GM18519 (cell line): ENCODE results near the gene MGAT3.

ENCODE experiments used
- ATAC-seq: cut with Tn5 transposase; IDR thresholded peaks from one replicate; pipeline ENCODE4 v1.9.1; 2021; ENCODE audit warnings: mild to moderate bottlenecking, moderate library complexity; ENCODE audit not compliant: unreplicated experiment, low FRiP score

MGAT3 gene

DNA sequence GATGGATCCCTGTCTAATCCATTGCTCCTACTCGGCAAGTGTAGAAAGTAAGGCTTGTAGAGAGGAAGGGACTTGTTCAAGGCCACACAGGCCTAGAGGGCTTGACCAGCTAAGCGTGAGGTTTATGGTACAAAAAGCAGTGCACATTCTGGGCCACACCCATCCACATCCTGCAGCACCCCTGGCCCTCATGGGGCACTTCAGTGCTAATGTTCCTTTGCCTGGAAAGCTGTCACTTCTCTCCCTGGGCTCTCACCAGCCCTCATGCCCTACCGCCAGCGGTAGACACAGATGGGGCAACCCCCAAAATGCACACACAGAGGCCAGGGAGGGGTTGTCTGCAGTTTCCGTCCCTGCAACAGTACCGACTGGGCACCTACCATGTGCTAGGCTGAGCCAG lies 7.1 kb upstream of the MGAT3 start:
- no peak for ATAC-seq

DNA sequence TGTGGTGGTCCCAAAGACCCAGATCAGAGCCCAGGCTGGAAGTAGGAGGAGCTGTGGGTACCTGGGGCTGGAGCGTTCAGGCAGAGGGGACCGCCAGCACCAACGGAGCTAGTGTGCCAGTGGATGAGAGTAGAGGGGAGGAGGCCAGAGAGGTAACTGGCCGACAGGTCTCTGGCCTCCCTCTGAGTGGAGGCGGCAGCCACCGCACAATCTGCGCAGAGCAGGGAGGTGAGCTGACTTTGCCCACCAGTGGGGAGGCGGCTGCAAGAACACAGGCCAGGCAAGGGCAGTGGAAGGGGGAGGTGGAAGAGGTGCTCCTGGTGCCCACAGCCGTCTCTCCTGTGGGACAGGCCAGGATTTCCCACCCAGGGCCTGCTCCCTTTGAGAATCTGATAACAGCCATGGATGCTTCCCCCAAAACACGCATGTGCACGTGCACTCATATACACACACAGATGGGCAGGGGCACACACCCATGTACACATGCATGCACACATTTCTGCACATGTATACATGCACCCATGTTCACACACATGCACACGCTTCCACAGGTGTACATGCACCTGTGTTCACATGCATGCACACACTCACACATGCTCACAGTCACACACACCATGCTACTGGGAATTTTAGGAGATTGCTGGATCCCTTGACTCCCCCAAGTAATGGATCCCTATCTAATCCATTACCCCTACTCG lies 6.4 kb upstream of the MGAT3 start:
- ATAC-seq = no peak

DNA sequence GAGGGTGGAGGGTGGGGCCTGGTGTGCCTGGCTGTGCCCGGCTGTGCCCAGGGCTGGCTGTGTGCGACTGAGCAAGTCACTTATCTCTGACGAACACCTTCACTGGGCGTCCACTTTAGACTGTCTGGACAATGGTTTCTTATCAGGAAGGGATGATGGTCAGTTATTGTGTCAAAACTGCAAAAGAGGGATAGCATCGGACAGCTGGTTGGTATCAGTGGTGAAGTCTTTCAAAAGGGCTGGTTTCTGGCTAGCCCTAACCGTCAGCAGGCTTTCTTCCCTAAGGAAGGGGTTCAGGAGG lies 4.1 kb upstream of the MGAT3 start:
- ATAC-seq = no peak

DNA sequence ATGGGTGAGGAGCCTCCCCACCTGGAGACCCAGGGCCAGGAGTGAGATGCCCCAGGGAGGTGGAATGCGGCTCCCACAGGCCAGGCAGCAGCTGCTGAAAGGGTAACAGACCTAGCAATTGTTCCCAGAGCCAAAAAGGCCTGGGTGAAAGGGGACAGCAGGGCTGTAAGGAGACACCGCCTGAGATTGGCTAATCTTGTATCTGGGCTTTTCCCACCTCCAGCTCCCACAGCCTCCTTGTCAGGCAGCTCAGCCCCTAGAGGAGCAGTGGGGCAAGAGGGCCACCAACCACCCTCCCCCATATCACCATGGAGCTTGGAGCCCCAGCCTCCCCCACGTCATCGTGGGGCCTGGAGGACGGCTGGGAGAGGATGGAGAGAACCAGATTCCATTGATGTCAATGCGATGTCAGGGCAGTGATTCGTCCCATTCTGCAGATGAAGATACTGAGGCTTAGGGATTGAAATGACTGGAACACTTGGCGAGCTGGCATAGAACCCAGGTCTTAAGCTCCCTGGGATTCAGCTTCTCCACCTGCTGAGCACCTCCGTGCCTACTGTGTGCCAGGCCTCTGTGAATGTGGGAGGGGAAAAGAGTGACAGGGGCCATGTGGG lies 2.9 kb upstream of the MGAT3 start:
- no peak for ATAC-seq

DNA sequence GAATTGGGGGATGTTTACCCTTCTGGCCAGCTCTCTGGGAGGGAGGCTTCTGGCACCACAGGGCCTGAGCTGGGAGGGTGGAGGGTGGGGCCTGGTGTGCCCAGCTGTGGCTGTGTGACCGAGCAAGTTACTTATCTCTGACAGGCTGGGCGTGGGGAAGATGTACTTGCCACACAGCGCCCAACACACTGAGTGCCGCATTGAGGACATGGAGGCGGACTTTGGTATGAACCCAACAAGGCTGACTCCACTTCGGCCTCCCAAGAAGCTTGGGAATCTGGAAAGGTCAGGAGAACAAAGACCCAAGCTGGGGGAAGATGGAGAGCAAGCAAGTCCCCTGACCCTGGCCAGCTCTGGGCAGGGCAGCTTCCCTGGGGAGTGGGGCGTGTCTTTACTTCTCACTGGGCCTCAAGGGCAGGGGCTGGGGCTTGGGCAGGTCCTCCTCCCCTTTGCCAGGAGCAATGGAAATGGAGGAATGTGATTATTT lies 2.4 kb upstream of the MGAT3 start:
- ATAC-seq = no peak

DNA sequence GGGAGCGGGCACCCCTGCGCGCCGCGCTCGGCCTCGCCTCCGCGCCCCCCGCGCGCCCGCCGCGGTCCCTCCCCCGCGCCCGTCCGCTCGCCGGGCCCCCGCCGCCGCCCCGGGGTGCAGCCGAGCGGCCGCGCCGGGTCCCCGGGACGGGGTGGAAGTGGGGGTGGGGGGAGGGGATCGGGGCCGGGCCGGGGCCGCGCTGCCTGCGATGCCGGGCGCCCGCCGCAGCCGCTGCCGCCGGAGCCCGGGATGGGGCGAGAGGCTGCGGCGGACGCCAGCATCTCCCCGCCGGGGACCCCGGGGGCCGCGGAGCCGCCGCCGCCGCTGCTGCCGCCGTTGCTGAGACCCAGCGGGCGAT lies 365 bp downstream of the MGAT3 start:
- ATAC-seq = no peak

DNA sequence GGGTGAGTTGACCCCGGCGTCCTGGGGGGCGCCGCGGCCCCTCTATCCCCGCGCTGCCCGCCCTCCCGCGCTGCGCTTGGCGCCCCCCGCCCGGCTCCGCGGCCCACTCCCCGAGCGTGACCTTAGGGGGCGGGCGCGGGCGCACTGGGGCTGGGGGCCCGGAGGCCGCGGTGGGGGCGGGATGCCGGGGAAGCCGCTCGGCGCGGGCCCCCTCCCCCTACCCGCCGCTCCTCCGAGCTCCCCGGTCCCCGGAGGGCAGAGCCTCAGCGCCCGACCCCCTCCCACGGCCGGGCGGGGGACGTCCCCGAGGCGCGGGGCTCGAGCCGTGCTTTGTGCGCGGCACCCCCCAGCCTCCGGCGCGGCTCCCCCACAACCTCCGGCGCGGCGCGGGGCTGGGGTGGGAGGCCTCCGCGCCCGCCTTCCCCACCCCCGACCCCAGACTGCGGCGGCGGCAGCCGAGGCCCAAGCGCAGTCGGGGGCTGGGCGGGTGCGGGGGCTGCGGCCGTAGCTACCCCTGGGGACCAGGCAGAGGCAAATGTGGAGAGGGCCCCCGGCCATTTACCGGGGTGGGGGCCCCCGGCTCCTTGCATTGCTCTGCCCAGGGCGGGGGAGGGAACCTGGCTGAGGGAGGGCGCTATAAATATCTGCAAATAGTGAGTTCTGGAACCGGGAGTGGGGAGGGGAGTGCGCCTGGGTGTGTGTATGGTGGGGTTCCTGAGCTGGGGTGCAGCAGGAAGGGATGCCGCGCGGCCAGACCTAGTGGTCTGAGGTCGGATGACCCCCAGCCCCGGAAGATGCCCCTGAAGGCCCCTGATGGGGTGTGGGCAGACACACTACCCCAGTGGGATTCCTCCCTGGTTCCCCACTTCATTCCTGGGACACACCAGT lies 988 bp downstream of the MGAT3 start:
- no peak for ATAC-seq

DNA sequence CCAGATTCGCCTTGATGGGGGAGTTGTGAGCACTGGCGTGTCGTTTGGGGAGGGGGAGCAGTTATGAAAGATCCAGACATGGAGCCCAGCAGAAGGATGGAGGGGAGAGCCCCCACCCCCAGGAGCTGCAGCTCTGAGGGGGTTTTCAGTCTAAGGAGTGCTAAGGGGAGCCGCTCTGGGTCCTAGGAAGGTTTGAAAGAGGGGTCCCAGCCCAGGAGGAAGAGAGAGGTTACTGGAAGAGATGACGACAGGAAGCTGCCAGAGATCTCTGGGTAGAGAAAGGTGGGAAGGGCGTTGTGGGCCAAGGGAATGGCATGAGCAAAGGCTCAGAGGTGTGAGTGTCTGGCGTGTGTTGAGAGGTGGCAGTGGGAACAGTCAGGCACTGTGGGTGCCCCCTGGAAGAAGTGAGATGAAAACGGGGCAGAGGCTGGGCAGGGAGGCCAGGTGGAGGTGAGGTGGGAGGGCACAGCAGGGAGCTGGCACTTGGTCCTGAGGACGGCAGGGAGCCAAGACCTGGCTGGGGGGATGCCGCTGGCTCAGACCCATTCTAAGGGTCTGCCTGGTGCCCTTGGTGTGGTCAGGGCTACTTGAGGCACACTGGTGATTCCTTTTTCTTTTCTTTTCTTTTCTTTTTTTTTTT lies 1.8 kb downstream of the MGAT3 start:
- no peak for ATAC-seq

DNA sequence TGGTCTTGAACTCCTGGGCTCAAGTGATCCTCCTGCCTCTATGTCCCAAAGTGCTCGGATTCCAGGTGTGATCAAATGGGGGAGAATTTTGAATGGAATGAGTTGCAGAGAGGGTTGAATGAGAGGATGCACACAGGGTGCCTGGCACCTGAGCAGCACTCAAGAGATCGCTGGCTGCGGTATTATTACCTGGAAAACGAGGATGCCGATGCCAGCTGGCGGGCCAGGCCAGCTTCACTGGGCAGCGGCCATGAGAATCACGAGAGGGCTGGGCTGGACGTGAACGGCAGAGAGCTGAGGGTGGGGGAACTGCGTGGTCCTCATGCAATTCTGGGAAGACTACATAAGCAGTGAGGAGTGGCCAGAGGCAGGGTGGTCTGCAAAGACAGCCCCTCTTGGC lies 2.9 kb downstream of the MGAT3 start:
- ATAC-seq = no peak

DNA sequence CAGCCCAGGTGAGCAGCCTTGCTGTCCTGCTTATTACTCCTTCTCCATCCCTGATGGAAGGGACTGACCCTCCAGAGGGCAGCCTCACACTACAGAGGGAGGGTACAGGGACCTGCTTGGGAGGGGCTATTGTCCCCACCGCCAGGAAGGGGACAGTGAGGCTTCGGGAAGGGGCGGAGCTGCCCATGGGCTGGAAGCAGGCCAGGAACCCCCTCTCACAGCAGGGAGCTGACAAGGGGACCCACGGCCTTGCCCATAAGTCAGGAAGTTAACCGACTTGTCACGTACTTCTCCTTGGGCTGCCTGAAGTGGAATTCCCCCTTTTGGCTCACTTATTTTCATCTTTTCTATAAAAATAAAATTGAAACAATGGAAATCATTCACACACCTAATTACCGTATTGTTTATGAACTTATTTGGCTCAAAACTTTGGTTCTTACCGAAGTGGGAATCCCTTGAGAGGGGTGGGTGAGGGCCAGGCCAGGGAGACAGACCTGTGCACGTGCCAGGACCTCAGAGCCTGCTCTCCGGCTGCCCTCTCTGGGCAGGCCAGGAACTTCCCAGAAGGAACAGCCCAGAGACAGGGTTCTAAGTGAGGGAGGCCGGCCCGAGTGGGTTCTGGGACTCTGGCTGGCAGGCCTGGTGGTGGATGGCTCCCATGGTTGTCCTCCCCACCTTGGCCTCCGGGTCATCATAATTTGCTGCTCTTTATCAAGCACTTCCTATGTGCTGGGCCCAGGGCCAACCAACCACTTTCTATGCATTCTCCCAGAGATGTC lies 5.8 kb downstream of the MGAT3 start:
- ATAC-seq = no peak

DNA sequence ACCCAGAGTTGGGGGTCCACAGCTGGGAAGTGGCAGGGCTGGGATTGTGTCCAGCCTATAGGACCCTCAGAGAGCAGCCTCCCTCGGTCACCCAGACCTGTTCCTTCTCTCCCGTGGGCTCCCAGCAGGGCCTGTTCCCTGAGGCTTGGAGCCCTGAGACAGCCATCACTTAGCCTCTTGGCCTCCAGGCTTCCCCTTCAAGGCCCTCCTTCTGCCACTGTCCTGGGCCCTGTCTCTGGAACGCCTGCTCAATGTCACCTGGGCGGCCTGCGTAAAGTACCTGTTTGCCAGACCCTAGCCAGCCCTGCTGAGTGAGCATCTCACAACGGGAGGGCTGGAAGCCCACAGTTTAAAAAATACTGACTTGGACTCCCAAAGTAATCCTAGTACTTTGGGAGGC lies 6.5 kb downstream of the MGAT3 start:
- ATAC-seq = no peak

DNA sequence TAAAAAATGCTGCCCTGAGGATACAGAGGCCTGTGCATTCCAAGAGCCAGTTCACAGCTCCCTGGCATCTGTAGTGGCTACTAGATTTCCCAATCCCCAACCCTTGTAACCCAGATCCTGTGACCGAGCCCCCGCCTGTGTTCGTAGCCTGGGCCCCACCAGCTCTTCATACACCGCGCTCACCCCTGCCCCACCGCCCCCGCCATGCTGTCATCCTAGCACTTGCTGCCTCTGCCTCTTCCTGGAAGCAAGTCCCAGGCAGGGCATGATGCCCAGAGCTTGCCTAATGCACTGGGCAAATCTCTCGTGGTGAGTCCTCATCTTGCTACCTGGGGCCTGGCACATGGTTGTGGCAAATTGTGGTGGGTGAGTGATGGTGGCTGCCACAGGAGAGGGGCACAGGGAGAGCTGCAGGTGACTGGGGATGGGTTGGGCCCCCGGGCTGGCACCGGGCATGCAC lies 7.1 kb downstream of the MGAT3 start:
- ATAC-seq = no peak

DNA sequence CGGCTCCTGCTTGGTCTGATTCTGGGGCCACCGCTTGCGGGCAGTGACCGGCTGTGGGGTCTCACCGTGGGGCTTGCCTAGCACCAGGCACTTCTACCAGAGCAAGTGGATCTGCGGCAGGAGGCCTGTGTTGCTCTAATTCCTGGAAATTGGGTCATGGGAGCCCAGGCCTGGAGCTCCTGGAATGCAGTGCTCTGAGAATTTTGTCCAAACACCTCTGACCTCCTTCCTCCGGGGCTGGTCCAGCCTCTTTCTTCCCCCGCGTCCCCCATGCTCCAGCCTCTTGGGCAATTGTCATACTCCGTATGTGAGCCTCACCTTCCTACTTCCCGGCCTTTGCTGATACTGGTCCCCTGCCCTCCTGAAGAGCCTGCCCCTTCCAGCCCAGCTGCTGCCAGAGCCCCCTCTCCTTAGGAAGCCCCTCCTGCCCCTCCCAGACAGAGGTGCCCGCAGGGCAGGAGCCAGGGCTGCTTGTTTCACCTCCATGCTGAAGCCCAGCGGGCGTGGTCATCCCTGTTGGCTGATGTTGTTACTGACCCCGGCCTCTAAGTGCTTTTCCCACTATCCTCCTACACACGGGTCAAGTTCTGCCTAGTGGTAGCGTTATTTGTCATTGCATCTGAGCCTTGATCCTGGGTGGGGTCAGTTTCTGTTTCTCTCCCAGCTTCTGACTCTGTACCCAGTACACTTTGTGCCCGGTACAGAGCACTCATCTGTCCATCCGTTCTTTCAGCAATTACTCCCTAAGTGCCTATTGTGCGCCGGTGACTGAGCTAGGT lies 9.6 kb downstream of the MGAT3 start:
- ATAC-seq = no peak

DNA sequence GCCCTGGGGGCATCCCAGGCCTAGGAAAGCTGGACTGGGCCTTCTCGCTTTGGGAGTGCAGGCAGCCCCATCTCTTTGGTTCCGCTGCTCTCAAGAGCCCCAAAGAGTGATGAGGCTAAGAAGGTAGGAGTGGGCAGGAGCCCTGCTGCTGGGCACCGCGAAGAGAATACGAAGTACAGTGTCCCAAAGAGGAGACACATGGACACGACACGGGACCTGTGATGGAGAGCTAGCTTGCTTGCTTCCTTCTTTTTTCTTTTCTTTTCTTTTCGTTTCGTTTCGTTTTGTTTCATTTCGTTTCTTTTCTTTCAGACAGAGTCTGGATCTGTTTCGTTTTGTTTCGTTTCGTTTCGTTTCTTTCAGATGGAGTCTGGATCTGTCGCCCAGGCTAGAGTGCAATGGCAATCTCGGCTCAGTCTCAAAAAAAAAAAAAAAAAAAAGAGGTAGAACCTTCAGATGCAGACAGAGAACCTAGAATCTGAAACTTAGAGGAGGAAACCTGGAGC lies 10.6 kb downstream of the MGAT3 start:
- ATAC-seq = no peak

DNA sequence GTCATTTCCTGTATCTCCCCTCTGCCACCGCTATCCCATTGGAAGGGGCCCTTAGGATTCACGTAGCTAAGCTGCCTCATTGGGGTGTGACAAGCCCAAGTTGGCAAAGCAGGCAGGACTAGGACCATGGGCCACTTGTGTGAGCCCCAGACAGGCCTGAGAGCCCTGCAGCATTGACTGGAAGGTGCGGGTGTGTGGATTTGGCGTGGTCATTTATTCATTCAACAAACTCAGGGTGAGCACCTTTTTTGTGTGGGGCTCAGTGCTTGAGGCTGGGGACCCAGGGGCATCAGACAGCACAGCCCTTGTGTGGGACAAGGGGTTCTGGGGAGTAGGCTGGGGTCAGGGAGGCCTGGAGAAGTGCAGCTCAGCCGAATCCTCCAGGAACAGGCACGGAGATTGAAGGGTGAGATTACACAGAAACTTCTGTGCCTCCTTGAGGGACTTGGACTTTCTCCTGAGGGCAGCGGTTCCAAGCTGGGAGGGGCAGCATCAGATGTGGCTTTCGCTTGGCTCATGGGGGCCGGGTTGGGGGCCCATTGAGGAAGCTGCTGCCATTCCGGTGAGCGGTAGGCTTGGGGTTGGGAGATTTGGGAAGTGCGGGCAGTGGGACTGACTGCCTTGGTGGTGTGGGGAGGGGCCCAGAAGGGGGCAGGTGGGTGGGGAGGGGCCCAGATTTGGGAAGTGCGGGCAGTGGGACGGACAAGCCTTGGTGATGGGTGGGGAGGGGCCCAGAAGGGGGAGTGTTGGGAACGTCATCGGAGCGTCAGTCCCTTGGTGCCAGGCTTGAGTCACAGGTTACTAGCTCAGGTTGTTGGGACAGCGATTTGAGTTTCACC lies 11.9 kb downstream of the MGAT3 start:
- ATAC-seq = no peak

DNA sequence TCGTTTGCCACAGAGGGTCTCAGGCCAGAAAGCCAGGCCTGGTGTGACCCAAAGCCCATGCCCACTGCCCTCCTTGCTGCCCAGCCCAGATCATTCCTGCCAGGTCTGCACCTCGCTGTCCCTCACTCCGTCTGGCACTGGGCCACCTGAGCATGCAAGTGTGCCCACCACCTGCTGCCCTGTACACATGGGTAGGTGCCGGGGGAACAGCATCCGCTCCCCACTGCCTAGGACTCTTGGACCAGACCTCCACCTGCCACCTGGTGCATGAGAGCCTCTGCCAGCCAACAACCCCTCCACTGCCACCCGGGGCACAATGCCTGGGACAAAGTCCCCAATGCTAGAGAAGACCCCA lies 12.5 kb downstream of the MGAT3 start:
- no peak for ATAC-seq

DNA sequence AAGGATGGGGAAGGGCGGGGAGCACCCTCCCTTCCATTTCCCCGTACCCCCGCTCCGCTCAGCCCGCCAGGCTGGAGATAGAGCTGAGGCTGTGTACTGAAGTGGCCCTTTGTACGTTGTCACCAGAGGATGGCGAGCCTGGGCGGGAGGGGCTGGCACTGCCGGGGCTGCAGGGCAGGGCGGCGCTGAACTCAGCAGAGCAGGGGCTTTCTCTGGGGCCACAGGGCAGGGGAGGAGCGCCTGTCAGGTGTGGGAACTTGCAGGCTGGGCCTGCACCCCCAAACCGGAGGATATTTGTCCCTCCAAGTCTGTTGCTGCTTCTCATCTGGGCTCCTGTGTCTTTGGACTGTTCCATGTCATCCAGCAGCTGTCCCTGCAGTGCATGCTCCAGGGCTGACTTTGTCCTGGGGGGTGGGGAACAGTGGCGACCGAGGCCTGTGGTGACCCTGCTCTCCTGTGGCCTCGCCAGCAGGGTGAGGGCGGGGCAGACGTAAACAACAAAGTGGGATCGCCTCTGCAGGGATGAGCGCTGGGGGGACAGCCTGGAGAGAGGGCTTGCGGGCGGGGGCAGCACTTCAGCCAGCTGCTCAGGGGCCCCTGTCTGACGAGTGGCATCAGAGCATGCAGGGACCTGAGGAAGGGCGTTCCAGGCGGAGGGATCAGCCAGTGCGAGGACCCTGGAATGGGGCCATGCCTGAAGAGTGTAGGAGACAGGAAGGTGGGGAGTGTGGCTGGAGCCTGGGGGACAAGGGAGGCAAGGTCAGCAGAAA lies 13.1 kb downstream of the MGAT3 start:
- no peak for ATAC-seq
